ENCODE data around the gene ZNF784. TPM values are rescaled to one million over a fixed set of nuclear protein-coding genes. Genes with fewer than 3 reads are reported as not detected.

ZNF784 gene
- total and polyA plus RNA-seq, 4 donors, result 0.79 to 6.0 (median 3.8) TPM

- no peak for DNase-seq (ENCODE audit: low spot score)
- 93% methylated on average over 73 of the region's 73 CpGs for WGBS
- TF ChIP-seq, protein P1, sequence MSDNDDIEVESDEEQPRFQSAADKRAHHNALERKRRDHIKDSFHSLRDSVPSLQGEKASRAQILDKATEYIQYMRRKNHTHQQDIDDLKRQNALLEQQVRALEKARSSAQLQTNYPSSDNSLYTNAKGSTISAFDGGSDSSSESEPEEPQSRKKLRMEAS (IDR thresholded peaks at IDR 0.05), result no peak
- TF ChIP-seq ATF3 (IDR thresholded peaks at IDR 0.05) (no peak), HNF4G (IDR thresholded peaks at IDR 0.05) (no peak), FOXA1 (IDR thresholded peaks at IDR 0.05) (no peak), EGR1 (IDR thresholded peaks at IDR 0.05; ENCODE audit: low read depth in 2 of 2) (no peak), HNF4A (conservative IDR thresholded peaks at IDR 0.05) (no peak), YY1 (IDR thresholded peaks at IDR 0.05) (no peak), NR2F2 (IDR thresholded peaks at IDR 0.05) (no peak), RXRA (IDR thresholded peaks at IDR 0.05) (no peak)
- TF ChIP-seq, protein P2, sequence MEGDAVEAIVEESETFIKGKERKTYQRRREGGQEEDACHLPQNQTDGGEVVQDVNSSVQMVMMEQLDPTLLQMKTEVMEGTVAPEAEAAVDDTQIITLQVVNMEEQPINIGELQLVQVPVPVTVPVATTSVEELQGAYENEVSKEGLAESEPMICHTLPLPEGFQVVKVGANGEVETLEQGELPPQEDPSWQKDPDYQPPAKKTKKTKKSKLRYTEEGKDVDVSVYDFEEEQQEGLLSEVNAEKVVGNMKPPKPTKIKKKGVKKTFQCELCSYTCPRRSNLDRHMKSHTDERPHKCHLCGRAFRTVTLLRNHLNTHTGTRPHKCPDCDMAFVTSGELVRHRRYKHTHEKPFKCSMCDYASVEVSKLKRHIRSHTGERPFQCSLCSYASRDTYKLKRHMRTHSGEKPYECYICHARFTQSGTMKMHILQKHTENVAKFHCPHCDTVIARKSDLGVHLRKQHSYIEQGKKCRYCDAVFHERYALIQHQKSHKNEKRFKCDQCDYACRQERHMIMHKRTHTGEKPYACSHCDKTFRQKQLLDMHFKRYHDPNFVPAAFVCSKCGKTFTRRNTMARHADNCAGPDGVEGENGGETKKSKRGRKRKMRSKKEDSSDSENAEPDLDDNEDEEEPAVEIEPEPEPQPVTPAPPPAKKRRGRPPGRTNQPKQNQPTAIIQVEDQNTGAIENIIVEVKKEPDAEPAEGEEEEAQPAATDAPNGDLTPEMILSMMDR (IDR thresholded peaks at IDR 0.05; ENCODE audit: low read depth, low read length, missing input control), result no peak
- TF ChIP-seq, protein P3, sequence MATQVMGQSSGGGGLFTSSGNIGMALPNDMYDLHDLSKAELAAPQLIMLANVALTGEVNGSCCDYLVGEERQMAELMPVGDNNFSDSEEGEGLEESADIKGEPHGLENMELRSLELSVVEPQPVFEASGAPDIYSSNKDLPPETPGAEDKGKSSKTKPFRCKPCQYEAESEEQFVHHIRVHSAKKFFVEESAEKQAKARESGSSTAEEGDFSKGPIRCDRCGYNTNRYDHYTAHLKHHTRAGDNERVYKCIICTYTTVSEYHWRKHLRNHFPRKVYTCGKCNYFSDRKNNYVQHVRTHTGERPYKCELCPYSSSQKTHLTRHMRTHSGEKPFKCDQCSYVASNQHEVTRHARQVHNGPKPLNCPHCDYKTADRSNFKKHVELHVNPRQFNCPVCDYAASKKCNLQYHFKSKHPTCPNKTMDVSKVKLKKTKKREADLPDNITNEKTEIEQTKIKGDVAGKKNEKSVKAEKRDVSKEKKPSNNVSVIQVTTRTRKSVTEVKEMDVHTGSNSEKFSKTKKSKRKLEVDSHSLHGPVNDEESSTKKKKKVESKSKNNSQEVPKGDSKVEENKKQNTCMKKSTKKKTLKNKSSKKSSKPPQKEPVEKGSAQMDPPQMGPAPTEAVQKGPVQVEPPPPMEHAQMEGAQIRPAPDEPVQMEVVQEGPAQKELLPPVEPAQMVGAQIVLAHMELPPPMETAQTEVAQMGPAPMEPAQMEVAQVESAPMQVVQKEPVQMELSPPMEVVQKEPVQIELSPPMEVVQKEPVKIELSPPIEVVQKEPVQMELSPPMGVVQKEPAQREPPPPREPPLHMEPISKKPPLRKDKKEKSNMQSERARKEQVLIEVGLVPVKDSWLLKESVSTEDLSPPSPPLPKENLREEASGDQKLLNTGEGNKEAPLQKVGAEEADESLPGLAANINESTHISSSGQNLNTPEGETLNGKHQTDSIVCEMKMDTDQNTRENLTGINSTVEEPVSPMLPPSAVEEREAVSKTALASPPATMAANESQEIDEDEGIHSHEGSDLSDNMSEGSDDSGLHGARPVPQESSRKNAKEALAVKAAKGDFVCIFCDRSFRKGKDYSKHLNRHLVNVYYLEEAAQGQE (IDR thresholded peaks at IDR 0.05), result no peak
- TF ChIP-seq, protein P4, sequence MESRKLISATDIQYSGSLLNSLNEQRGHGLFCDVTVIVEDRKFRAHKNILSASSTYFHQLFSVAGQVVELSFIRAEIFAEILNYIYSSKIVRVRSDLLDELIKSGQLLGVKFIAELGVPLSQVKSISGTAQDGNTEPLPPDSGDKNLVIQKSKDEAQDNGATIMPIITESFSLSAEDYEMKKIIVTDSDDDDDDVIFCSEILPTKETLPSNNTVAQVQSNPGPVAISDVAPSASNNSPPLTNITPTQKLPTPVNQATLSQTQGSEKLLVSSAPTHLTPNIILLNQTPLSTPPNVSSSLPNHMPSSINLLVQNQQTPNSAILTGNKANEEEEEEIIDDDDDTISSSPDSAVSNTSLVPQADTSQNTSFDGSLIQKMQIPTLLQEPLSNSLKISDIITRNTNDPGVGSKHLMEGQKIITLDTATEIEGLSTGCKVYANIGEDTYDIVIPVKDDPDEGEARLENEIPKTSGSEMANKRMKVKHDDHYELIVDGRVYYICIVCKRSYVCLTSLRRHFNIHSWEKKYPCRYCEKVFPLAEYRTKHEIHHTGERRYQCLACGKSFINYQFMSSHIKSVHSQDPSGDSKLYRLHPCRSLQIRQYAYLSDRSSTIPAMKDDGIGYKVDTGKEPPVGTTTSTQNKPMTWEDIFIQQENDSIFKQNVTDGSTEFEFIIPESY (IDR thresholded peaks at IDR 0.05), result no peak
- Histone ChIP-seq H3K27ac (ENCODE audit: low read depth in 1 of 2, low read length in 2 of 2) (no peak overlapping the region), H3K9ac (ENCODE audit: low read depth in 1 of 2, low read length in 2 of 2) (no peak overlapping the region), H3K4me3 (ENCODE audit: low read depth in 1 of 3, low read length in 3 of 3) (no peak overlapping the region), H3K9me3 (ENCODE audit: control insufficient read depth in 4 of 4, low read length in 3 of 4) (no peaks in the 10 kb centered on the region), H3K27me3 (ENCODE audit: control insufficient read depth in 4 of 4, insufficient read depth in 4 of 4, low read length in 3 of 4) (no peaks in the 10 kb centered on the region), H3K36me3 (ENCODE audit: control insufficient read depth in 4 of 4, insufficient read depth in 3 of 4, low read depth in 1 of 4, low read length in 3 of 4) (peaks cover 3 to 28% (median 12%) of the 10 kb centered on the region in 4 donors), H3K4me1 (ENCODE audit: control insufficient read depth in 4 of 4, insufficient read depth in 4 of 4, low read length in 3 of 4) (no peaks in the 10 kb centered on the region)
Measured at GRCh38 chr19:55592391-55593090, 31.8 kb downstream of the ZNF784 start.

DNA sequence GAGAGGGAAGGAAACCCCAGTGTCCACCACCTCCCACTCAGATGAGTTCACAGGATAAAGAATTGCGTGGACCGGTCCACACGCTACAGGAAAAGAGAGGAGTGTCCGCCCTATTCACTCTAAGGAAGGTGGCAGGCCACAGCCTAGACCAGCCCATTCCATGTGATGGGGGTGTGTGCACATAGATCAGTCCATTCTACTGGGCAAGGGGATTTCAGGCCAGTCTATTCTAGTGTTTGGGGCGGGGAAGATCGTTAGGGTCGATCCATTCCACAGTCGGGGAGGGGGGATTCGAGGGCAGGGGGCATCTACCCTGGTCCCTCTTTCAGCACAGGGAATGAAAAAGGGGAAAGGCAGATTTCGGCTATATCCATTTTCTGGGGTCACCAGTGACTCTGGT is 32.8 kb downstream of the ZNF784 start:
- DNase-seq (ENCODE audit: low spot score), result no peak
- Histone ChIP-seq H3K9ac (ENCODE audit: low read depth in 1 of 2, low read length in 2 of 2) (no peak overlapping the region), H3K36me3 (ENCODE audit: control insufficient read depth in 4 of 4, insufficient read depth in 3 of 4, low read depth in 1 of 4, low read length in 3 of 4) (peaks cover 3 to 28% (median 11%) of the 10 kb centered on the region in 4 donors), H3K27ac (ENCODE audit: low read depth in 1 of 2, low read length in 2 of 2) (no peak overlapping the region), H3K9me3 (ENCODE audit: control insufficient read depth in 4 of 4, low read length in 3 of 4) (no peaks in the 10 kb centered on the region), H3K4me3 (ENCODE audit: low read depth in 1 of 3, low read length in 3 of 3) (no peak overlapping the region), H3K4me1 (ENCODE audit: control insufficient read depth in 4 of 4, insufficient read depth in 4 of 4, low read length in 3 of 4) (peaks cover 0 to 9% (median 8%) of the 10 kb centered on the region in 4 donors), H3K27me3 (ENCODE audit: control insufficient read depth in 4 of 4, insufficient read depth in 4 of 4, low read length in 3 of 4) (no peaks in the 10 kb centered on the region)
- 90% methylated on average over 10 of the region's 10 CpGs for WGBS
- TF ChIP-seq, protein P3 (IDR thresholded peaks at IDR 0.05), result no peak
- no peak for TF ChIP-seq RXRA (IDR thresholded peaks at IDR 0.05)
